H1 (cell line): ENCODE data around the gene R3HDM2. TPM values are rescaled to one million over a fixed set of nuclear protein-coding genes. Genes with fewer than 3 reads are reported as not detected.

Source experiments
- BRCA1 ChIP-seq: IDR thresholded peaks from 2 replicates; pipeline ENCODE4 v1.6.1; 2012; ENCODE audit warnings: low read depth, low read length, improper control_type of control experiment
- JUND ChIP-seq: IDR thresholded peaks from 2 replicates; pipeline ENCODE4 v1.6.1; 2011; ENCODE audit warnings: mild to moderate bottlenecking, improper control_type of control experiment, low read length
- polyA plus RNA-seq, 7 experiments: library from polyadenylated mRNA; depleted of rRNA in 3 of 7; stranded (reverse) in 5 of 7; unstranded in 2 of 7; fragments of >200 nt in 5 of 7; fragments of 200-250 nt in 2 of 7; gene quantifications; 1 replicate in 5 of 7; 2 replicates in 1 of 7; 4 replicates in 1 of 7; pipeline versions ENCODE4 v1.2.1 to v1.2.3, GENCODE V29; 2011 to 2013; ENCODE audit warnings: missing spikeins in 2 of 7, mixed read lengths in 2 of 7
- total RNA-seq: library from RNA; stranded (reverse); fragmentation: NEBNext Ultra II Directional; extraction: Animal tissue kit (Norgen Biotek cat#: 25700); gene quantifications from 2 replicates; pipeline ENCODE4 v1.2.1, GENCODE V29; 2021

The R3HDM2 gene
- total and polyA plus RNA-seq, 2 of the 8 experiments (the other 6 are each of a cell fraction or from before 2014, with no cell fraction given) = 25.6 to 27.0 TPM

- peak; percentile 79 for TF ChIP-seq JUND
- no peak for TF ChIP-seq BRCA1
These were observed 23.9 kb upstream of the R3HDM2 start, which contains the start of gene INHBE (continued) for GRCh38 chr12:57454566-57455373.
